ENCODE data around the gene CRY2.

GRCh38 chr11:45834298-45834756 lies 12.9 kb upstream of the CRY2 start:
- no peak for TF ChIP-seq EP300 (IDR thresholded peaks at IDR 0.05; ENCODE audit: borderline replicate concordance)
- TF ChIP-seq NFIC (IDR thresholded peaks at IDR 0.05) = no peak
- no peak for TF ChIP-seq RAD21 (IDR thresholded peaks at IDR 0.05; ENCODE audit: low read depth)
- no peak for TF ChIP-seq TAF1 (IDR thresholded peaks at IDR 0.05; ENCODE audit: low read depth)
- no peak for TF ChIP-seq CEBPB (IDR thresholded peaks at IDR 0.05)
- TF ChIP-seq TCF12 (IDR thresholded peaks at IDR 0.05; ENCODE audit: low read depth) = no peak
- no peak for TF ChIP-seq TEAD4 (IDR thresholded peaks at IDR 0.05)
- TF ChIP-seq, protein P1, sequence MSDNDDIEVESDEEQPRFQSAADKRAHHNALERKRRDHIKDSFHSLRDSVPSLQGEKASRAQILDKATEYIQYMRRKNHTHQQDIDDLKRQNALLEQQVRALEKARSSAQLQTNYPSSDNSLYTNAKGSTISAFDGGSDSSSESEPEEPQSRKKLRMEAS (IDR thresholded peaks at IDR 0.05) = no peak
- TF ChIP-seq FOXM1 (IDR thresholded peaks at IDR 0.05; ENCODE audit: borderline replicate concordance, low read depth) = no peak
- TF ChIP-seq, protein P2, sequence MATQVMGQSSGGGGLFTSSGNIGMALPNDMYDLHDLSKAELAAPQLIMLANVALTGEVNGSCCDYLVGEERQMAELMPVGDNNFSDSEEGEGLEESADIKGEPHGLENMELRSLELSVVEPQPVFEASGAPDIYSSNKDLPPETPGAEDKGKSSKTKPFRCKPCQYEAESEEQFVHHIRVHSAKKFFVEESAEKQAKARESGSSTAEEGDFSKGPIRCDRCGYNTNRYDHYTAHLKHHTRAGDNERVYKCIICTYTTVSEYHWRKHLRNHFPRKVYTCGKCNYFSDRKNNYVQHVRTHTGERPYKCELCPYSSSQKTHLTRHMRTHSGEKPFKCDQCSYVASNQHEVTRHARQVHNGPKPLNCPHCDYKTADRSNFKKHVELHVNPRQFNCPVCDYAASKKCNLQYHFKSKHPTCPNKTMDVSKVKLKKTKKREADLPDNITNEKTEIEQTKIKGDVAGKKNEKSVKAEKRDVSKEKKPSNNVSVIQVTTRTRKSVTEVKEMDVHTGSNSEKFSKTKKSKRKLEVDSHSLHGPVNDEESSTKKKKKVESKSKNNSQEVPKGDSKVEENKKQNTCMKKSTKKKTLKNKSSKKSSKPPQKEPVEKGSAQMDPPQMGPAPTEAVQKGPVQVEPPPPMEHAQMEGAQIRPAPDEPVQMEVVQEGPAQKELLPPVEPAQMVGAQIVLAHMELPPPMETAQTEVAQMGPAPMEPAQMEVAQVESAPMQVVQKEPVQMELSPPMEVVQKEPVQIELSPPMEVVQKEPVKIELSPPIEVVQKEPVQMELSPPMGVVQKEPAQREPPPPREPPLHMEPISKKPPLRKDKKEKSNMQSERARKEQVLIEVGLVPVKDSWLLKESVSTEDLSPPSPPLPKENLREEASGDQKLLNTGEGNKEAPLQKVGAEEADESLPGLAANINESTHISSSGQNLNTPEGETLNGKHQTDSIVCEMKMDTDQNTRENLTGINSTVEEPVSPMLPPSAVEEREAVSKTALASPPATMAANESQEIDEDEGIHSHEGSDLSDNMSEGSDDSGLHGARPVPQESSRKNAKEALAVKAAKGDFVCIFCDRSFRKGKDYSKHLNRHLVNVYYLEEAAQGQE (IDR thresholded peaks at IDR 0.05; ENCODE audit: low read depth) = no peak
- no peak for TF ChIP-seq YY1 (IDR thresholded peaks at IDR 0.05; ENCODE audit: low read depth)
- no peak for TF ChIP-seq CREB1 (IDR thresholded peaks at IDR 0.05; ENCODE audit: low read depth)
- TF ChIP-seq ZBTB7A (IDR thresholded peaks at IDR 0.05; ENCODE audit: low read depth) = no peak
- no peak for TF ChIP-seq USF1 (IDR thresholded peaks at IDR 0.05)
